Cardiac muscle cell (in vitro differentiated cells and primary cell): ENCODE data around the gene CUX1. TPM values are rescaled to one million over a fixed set of nuclear protein-coding genes. Genes with fewer than 3 reads are reported as not detected.
"Not testable (repeated sequence)": the region's sequence is repeated elsewhere in the genome, so short reads cannot be mapped to it uniquely, and the experiment has no call there.

Source experiments
- DNase-seq, 2 donors: peaks; one replicate each; pipeline versions ENCODE4 v3.0.0 to v3.0.0-alpha.2; 2010 to 2017; ENCODE audit warnings: low read depth in 1 of 2, low spot score in 1 of 2
- H3K27ac ChIP-seq: fragments of 200-600 bp; sonication (generic); 2 replicates; pipeline ENCODE4 v1.5.1; 2016
- H3K27me3 ChIP-seq: fragments of 200-600 bp; sonication (generic); 2 replicates; pipeline ENCODE4 v1.6.0; 2016; ENCODE audit warnings: control low read depth
- H3K36me3 ChIP-seq: fragments of 200-600 bp; sonication (generic); 2 replicates; pipeline ENCODE4 v1.5.1; 2016; ENCODE audit warnings: control low read depth
- H3K4me1 ChIP-seq: fragments of 200-600 bp; sonication (generic); 2 replicates; pipeline ENCODE4 v1.8.1; 2017; ENCODE audit warnings: low read depth, mild to moderate bottlenecking, mixed run types
- H3K4me3 ChIP-seq: fragments of 200-600 bp; sonication (generic); 2 replicates; pipeline ENCODE4 v1.5.1; 2016; ENCODE audit warnings: mild to moderate bottlenecking
- H3K9me3 ChIP-seq: fragments of 200-600 bp; sonication (generic); 2 replicates; pipeline ENCODE4 v1.5.1; 2017; ENCODE audit warnings: low read depth, mild to moderate bottlenecking, control low read depth
- CTCF ChIP-seq: IDR thresholded peaks from 2 replicates; pipeline ENCODE4 v1.5.1; 2012; ENCODE audit warnings: low read depth, mild to moderate bottlenecking, low read length
- polyA plus RNA-seq: library from polyadenylated mRNA; unstranded; fragments of >200 nt; fragmentation: Nextera tagmentation; extraction: Ambion mirVana; gene quantifications from 2 replicates; pipeline ENCODE4 v1.2.1, GENCODE V29; 2016
- total RNA-seq: library from RNA; depleted of rRNA; stranded (reverse); fragments of >200 nt; gene quantifications from 2 replicates; pipeline ENCODE4 v1.2.3, GENCODE V29; 2016

CUX1 gene
- total and polyA plus RNA-seq, 2 experiments from 2014 or later: 67.7 to 85.3 TPM

DNA sequence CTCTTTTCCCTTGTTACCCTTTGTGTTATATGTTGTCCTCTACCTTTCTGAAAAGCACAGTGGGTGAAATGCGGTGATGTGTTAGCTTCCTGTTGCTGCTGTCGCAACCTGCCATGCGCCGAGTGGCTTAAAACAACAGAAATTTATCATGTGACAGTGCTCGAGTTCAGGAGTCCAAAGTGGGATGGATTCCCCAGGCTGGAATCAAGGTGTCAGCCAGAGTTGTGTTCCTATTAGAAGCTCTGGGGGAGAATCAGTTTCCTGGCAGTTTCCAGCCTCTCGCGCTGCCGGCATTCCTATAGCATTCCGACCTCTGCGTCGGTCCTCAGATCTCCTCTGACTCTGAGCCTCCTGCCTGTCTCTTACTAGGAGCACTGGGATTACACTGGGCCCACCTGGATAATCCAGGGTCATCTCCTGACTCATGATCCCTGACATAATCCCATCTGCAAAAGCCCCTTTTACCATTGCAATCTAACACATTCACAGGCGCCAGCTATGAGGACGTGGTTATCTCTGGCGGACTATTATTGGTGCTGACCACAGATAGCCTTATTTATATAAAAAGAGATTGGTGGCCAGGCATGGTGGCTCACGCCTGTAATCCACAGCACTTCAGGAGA is 207.5 kb downstream of the CUX1 start:
- H3K4me3 ChIP-seq: no peak overlapping the region
- no peaks in the 10 kb centered on the region for H3K9me3 ChIP-seq
- H3K4me1 ChIP-seq: no peaks in the 10 kb centered on the region
- no peak for TF ChIP-seq CTCF
- H3K27ac ChIP-seq: peak overlapping the region; percentile 25
- H3K36me3 ChIP-seq: no peaks in the 10 kb centered on the region
- H3K27me3 ChIP-seq: no peaks in the 10 kb centered on the region
- peak in 1 of 2 donors; percentile 22 for DNase-seq

GRCh38 chr7:102025777-102026176 is 208.4 kb downstream of the CUX1 start:
- not testable (repeated sequence) for H3K4me1 ChIP-seq, H3K27me3 ChIP-seq, DNase-seq, H3K27ac ChIP-seq, H3K4me3 ChIP-seq, H3K36me3 ChIP-seq, H3K9me3 ChIP-seq

DNA sequence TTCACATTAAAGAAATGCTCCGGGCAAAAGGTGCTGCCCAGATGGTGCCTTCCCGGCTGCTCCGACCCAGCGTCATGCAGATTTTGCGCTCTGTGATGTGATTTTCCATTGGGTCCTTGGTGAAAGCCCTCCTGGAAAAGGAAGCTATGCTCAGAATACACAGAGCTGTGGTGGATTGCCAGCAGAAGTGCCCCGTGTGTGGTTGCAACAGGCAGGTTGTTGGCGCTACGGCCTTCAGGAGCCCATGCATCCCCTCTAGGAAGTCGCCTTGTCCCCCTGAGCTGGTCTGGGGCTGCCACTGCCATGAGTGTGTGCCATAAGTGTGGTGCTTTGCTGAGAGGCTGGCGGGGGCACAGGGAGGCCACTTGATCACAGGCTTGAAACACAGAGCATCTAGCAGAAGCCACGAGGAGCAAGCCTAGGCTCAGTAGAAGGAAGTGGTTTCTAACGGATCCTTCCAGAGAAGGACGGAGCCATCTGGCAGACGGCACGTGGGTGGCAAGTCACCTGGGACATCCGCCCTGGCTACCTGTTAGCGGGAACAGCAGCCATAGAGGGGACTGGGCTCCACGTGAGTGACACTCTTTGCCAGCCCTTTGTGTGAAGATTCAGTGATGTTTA is 210.9 kb downstream of the CUX1 start:
- Histone ChIP-seq H3K27ac (no peak overlapping the region), H3K4me3 (no peak overlapping the region), H3K4me1 (no peaks in the 10 kb centered on the region), H3K36me3 (no peaks in the 10 kb centered on the region), H3K9me3 (no peaks in the 10 kb centered on the region), H3K27me3 (no peaks in the 10 kb centered on the region)
- TF ChIP-seq CTCF: no peak
- no peak for DNase-seq

- TF ChIP-seq CTCF: no peak
- Histone ChIP-seq H3K27ac (no peak overlapping the region), H3K36me3 (no peaks in the 10 kb centered on the region), H3K4me3 (no peak overlapping the region), H3K27me3 (no peaks in the 10 kb centered on the region), H3K9me3 (no peaks in the 10 kb centered on the region), H3K4me1 (no peaks in the 10 kb centered on the region)
- DNase-seq: no peak
These were observed 212.2 kb downstream of the CUX1 start for GRCh38 chr7:102029616-102030015.

GRCh38 chr7:102030696-102031095 is 213.3 kb downstream of the CUX1 start:
- Histone ChIP-seq H3K36me3 (no peaks in the 10 kb centered on the region), H3K4me3 (no peak overlapping the region), H3K4me1 (no peaks in the 10 kb centered on the region), H3K9me3 (no peaks in the 10 kb centered on the region), H3K27me3 (no peaks in the 10 kb centered on the region), H3K27ac (no peak overlapping the region)
- no peak for DNase-seq
- TF ChIP-seq CTCF: no peak

GRCh38 chr7:102036958-102037357 is 219.5 kb downstream of the CUX1 start:
- TF ChIP-seq CTCF: no peak

More at GRCh38 chr7:102036958-102037357, 219.5 kb downstream of the CUX1 start:
- H3K9me3 ChIP-seq: no peaks in the 10 kb centered on the region
- no peak overlapping the region for H3K4me3 ChIP-seq
- no peak for DNase-seq
- H3K27ac ChIP-seq: no peak overlapping the region
- H3K36me3 ChIP-seq: no peaks in the 10 kb centered on the region
- no peaks in the 10 kb centered on the region for H3K27me3 ChIP-seq
- peaks cover 4% of the 10 kb centered on the region for H3K4me1 ChIP-seq
